GM21367 (cell line): ENCODE measurements around the gene GREB1.

Source experiments
- ATAC-seq: cut with Tn5 transposase; IDR thresholded peaks from one replicate; pipeline ENCODE4 v1.9.1; 2021; ENCODE audit not compliant: unreplicated experiment

Gene GREB1

DNA sequence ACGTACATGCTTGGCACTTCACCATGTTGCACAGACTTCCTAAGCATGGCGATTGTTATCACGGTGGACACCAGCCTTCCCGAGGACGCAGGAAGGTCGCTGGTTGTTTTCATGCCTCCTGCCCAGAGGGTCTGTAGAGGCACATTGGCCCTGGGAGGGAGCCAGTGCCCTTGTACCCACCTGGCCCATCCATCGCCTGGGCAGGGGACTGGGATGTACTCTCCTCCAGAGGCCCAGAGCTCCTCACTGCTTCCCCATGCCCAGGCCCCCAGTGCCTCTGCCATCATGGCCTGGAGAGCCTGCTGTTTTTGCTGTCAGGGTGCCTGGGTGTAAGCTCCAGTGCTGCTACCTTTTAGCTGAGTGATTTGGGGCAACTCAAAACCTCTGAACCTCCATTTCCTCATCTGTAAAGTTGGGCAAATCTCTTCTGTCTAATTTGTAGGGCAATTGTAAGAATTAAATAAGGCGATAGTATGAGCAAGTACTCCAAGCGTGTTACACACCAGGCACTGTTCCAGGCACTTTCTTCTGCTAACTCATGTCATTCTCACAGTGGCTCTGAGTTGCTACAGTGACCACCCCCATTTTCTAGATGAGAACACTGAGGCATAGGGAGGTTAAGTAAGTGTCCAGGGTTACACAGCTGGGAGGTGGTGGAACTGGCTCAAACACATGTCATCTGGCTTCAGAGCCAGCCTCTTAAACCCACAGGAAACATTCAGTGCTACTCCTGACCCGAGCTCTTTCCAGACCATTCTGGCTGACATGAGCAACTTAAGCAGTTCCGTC lies 45.3 kb downstream of the GREB1 start:
- ATAC-seq: no peak

DNA sequence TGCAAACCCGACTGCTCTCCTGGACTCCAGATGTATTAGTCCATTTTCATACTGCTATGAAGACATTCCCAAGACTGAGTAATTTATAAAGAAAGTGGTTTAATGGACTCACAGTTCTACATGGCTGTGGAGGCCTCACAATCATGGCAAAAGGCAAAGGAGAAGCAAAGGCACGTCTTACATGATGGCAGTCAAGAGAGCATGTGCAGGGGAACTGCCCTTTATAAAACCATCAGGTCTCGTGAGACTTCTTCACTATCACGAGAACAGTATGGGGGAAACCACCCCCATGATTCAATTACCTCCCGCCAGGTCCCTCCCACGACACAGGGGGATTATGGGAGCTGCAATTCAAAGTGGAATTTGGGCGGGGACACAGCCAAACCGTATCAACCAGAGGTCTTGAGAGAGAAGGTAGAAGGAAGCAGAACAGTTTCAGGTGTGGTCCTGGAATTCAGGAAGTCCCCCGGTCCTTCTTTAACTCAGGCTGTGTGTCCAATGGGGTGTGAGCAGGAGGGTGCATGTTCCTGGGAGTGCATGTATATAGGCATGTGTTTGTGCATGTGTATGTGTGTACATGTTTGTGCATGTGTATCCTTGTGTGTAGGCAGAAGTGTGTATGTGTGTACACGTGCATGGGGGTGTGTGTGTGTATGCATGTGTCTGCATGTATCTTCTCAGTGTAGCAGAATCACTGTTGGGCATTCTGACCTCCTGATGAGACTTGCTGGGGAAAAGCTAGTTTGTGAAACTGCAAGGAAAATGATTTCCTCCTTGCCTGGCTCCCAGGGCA lies 46.2 kb downstream of the GREB1 start:
- ATAC-seq: no peak

DNA sequence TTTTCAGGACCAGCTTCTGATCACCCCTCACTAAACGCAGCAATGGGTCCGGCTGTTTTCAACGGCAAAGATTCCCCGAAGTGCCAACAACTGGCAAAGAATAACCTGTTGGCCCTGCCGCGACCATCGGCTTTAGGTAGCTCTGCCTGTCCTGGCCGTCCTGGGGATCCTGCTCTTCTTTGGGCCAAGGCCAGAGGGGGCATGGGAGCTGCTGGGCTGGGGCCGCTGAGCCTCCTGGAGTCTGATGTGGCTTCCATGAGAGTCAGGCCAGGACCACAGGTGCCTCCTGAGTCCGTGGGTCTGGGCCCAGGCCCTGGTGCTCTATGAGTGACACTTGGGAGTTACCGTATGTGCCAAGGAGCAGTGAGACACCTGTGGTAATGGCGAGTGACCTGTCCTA lies 46.9 kb downstream of the GREB1 start:
- ATAC-seq: no peak

DNA sequence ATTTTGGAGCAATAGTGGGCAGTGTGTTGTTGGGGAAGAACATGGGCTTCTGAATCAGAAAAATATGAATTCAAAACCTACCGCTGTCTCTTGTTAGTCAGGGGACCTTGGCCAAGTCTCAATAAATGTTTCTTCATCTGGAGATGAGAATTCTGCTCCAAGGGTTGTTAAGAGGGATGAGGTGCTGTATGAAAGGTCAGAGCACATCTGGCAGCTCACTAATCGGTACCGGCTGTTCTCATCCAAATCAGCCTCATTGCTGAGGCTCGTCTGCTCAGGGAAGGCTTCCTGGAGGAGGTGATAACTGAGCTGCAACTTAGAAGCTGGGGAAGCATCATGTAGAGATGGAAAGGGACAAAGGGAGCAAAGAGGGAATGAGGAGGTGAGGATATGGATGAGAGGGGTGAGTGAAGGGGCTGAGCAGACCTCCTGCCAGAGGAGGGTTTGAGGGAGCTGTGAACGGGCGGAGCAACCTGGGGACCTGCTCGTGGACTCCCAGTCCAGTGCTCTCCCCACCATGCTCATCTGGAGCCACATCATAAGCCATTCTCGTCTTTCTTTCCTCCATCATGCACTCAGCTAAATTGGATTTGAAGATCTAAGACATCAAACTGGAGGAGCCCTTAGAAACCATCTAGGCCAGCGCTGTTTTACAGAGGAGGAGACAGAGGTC lies 47.4 kb downstream of the GREB1 start:
- no peak for ATAC-seq

DNA sequence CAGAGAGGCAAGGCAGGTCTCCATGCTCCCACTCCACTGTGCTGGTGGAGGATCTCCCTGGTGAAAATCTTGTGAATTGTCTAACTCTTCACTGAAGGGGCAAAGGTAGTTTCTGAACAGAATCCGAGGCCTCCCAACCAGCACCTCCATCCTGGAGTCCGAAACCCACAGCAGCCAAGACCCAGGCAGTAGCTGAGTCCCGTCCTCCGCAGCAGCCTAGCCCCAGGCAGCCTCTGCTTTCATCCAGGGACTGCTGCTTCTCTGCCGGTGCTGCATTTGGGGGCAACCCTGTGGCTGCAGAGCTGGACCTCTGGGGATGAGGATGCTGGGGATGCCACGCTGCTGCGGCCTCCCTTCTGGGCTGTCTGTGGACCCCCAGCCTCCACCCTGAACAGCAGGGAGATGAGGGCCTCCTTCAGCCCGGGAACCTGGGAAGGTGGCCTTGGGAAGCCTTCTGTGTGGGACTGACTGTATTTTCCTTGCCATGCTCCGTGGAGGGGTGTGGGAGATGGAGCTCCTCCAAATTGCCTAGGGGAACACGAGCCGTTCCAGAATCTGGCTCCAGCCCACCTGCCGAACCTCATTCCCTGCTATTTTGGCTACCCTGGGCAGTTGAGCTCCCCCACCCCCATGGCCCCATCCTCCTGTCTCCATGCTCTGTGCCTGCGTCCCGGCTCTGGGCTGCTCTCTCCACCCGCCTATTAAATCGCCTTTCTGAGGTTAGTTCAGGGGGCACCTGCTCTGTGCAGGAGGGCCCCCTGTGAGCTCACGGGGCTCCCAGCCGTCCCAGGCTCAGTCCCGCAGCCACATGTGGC lies 48.2 kb downstream of the GREB1 start:
- ATAC-seq: no peak

DNA sequence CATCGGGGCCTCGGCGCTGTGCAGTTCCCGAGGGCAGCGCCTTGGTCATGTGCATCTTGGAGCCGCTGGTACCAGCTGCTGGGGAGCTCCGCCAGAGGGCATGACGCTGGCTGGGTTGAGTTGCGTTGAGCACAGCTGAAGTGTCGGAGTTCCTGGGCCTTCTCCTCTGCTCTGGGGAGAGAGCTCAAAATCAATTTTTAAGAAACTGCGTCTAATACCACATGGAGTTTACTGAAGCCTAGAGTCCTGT lies 48.7 kb downstream of the GREB1 start:
- no peak for ATAC-seq

DNA sequence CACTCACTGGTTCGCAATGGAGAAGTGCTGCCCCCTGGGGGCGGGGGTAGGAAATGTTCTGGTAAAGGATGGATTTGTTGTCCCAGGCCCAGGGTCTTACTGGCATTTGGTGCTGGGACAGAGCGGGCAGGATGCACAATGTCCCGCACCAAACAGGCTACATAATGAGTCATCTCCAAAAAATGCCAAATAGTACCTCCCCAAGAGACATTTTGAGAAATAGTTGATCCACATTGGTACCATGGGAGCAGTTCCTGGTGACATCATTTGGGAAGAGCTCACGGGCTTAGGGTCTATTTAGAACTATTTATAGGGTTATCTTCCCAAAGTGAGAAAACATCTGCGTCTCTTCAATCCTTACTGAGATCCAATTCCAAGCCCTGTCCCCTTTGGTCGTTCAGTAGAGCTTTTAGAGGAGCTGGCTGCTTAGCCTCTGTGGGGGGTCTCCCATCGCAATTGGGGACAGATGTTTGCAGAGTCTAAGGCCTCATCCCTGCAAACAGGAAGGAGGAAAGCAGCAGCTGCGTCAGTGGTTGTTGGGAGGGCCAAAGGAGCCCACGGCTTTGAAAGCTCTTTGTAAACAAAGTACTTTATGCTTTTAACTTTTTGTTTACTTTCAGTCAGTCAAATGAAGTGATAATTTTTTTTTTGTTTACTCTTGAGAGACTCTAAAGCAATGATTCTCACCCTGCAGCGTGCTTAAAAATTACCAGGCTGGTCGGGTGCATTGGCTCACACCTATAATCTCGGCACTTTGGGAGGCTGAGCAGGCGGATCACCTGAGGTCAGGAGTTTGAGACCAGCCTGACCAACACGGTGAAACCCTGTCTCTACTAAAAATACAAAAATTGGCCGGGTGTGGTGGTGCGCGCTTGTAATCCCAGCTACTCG lies 49.3 kb downstream of the GREB1 start:
- peak; percentile 49 for ATAC-seq

DNA sequence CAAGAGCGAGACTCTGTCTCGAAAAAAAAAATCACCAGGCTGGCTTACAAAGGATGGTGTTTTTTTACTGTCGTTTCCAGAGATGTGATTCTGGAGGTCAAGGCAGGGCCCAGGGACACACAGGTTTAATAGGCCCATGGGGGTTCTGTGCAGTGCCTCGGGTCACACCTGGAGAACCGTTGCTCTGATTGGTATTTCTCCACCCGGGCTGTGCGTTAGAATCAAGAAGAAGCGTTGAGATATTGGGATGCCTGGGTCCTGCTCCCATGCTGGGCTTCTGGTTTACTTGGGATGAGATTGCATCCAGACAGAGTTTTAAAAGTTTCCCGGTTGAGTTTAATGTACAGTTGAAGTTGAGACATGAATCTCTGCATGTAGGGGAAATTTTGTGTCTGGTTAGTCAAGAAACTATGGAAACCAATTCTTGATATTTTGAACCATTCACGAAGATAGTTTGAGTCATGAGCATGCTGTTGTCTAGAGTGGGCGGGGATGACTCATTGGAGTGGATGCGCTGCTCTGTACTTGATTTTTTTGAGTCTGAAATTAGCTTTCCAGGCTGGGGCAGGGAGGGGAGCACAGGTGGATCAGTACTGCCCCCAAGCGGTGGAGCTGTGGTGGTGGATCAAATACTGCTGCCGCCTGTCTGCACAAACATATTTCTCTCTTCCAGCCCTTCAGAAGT lies 50.1 kb downstream of the GREB1 start:
- ATAC-seq: peak; percentile 63

DNA sequence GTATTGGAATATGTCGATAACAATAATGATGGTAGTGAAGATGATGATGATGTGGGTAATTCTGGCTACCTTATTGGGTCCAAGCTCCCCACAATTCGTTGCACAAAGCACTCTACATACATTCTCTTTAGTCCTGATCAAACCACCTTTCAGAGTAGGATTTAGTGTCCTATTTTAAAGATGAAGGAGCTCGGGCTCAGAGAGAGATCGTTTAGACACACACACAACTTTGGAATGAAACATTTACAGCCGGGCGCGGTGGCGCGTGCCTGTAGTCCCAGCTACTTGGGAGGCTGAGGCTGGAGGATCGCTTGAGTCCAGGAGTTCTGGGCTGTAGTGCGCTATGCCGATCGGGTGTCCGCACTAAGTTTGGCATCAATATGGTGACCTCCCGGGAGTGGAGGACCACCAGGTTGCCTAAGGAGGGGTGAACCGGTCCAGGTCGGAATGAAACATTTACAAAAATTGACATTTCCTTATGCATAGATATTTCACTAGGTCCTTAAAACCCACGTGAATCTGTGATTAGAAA lies 50.7 kb downstream of the GREB1 start:
- no peak for ATAC-seq

DNA sequence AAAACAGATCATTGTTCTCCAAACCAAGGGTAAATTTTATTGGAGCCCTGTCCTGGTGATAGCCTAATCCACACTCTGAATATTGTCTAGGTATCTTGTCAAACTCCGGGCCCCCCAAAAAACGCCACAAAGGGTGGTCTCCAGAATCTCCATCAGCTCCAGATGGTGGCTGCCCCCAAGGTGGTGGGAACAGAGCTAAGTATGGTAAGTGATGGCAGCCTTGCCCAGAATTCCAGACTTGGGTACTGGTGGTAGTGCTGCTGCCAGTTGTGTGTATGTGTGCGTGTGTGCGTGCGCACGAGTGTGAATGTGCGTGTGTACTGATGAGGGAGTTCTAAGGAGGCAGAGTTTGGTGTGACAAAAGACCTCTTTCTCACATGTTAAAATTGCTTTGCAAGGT lies 51.2 kb downstream of the GREB1 start:
- ATAC-seq: no peak

DNA sequence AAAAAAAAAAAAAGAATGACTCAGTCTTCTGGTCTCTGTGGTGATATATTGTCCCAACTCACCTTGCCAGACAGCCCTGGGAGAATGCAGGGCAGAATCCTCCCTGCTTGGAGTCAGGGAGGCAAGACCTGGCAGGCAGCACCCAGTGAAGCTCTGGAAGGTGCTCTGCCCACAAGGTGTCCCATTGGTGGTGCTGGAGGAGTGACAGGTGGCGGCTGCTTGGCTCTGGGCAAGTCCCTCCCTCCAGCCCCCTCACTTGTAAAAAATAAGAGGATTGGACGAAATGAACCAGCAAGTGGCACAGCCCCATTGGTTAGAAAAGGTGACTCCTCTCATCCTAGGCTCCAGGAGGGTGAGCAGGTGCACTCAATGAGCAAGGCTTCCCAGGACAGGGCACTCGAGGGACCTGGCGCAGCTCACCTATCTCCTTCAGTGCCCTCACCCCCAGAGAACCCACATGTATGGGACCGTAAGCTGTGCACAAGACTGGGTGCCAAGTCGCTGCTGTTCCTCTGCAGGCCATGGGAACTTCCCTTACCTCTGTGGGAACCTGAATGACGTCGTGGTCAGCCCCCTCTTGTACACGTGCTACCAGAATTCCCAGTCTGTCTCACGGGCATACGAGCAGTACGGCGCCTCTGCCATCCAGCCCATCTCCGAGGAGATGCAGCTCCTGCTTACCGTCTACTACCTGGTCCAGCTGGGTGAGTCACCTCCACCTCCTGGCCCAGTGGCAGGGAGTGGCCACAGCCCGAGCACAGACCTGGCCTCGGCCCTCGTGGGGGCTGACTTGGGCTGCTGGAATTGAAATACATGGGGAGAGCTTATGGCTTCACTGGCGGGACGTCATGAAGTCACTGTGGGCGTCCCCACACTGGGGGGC lies 54.6 kb downstream of the GREB1 start:
- ATAC-seq: no peak

DNA sequence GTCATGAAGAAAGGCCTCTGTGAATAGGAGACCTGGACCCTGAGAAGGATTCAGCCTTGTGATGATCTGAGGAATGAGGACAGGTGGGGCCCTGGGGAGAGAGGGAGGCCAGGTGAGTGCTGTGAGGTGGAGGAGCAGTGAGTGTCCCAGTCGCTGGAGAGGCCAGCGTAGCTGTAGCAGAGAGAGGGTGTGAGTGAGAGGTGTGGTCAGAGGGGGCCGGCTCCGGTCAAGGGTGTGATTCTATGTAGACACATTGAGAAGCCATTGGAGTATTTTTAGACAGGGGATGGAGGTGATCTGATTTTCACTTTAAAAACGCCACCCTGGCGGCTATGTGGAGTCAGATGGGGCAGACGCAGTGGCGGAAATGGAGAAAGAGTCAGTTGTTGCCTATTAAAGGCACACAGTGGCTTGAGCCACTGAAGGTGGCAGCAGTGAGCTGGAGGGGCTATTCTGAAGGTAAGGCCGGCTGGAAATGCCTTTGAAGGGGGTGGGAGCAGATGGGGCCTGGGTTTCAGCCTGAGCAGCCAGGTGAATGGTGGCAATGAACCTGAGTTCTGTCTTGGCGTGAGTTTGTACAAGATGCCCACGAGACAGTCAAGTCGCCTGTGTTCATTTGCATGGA lies 55.6 kb downstream of the GREB1 start:
- ATAC-seq: no peak

DNA sequence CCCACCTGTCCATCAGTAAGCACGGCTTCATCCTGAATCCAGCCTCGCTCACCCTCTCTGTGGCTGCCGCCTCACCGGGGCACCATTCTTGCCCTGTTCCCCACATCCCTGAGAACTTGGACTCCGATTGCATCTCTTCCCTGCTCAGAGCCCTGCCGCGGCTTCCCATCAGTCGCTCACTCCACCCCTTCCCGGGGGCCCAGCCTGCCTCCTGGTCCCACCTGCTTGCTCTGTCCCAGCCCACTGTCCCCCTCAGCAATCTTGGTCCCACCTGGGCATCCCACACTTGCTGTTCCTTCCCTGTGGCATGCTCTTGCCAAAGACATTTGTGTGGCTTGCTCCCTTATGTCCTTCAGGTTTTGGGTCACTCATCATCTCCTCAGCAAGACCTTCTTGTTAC lies 56.3 kb downstream of the GREB1 start:
- no peak for ATAC-seq

DNA sequence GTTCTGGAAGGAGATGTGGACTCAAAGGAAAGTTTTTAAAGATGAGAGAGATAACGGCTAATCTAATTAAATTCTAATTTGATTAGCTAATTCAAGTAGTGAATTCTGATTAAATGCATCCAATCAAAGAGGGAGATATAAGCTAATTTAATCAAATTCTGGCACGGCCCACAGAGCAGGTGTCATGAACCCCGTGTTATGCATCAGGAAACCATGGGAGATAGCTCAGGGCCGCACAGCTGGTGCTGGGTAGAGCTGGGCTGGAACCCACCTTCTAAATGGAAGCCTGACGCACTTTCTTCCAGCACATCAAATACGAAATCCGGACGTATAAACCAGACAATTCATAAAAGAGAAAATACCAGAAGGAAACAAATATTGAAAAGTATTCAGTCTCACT lies 57.2 kb downstream of the GREB1 start:
- ATAC-seq: no peak

DNA sequence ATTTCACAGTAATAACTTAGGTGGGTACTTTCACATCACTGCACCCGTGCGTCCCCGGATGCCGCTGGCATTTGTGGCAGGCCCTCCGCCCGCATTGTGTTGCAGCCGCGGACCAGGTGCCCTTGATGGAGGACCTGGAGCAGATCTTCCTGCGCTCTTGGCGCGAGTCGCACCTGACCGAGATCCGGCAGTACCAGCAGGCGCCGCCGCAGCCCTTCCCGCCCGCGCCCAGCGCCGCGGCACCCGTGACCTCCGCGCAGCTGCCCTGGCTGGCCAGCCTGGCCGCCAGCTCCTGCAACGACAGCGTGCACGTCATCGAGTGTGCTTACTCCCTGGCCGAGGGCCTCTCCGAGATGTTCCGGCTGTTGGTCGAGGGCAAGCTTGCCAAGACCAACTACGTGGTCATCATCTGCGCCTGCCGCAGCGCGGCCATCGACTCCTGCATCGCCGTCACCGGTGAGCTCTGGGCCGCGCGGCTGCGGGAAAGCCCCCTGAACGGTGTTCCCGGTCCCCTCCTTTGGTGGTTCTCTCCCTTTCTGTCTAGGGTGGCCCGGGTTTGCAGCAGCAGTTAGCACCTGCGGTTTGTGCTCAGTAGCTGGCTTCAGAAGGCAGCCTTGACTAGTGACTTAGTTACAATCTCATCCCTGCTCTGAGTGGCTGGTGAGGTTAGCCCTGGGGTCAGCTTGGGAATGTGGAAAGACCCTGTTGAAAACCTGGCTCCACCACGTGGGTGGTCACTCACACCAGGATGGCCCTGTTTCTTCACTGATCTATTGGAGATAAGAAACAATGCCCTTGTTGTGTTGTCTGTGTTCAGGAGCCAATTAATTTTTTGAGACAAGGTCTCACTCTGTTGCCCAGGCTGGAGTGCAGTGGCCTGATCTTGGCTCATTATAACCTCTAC lies 59.1 kb downstream of the GREB1 start:
- ATAC-seq: no peak

DNA sequence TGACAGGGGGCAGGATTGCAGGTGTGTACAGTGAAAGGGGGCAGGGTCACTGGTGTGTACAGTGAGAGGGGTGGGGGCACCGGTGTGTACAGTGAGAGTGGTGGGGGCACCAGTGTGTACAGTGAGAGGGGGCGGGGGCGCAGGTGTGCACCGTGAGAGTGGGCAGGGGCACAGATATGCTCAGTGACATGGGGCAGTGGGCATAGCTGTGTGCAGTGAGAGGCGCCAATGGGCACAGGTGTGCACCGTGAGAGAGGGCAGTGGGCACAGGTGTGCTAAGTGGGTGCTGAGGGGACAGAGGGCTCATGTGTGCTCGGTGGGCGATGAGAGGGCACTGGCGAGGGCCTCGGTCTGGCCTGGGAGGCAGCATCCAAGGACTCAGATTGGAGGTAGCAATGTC lies 63.0 kb downstream of the GREB1 start:
- ATAC-seq: no peak
